CD4-positive, alpha-beta T cell (primary cell): Measurements from ENCODE around the gene CIB4. TPM values are rescaled to one million over a fixed set of nuclear protein-coding genes. Genes with fewer than 3 reads are reported as not detected.

Experiments
- ATAC-seq: fragments of 200-7000 bp; cut with Tn5 transposase; one replicate; pipeline ENCODE4 v1.10.0; 2022; ENCODE audit warnings: mild to moderate bottlenecking; ENCODE audit not compliant: poor library complexity
- CTCF ChIA-PET: fragments of 350-600 bp; sonication (Branson Sonifier 250); formaldehyde crosslinking; loops from one replicate; lab custom pipeline; 2021; ENCODE audit warnings: antibody characterized with exemption, inconsistent platforms; lab: Charles Lee
- POLR2A ChIA-PET: fragments of 350-600 bp; sonication (Branson Sonifier 250); formaldehyde crosslinking; loops from one replicate; lab custom pipeline; 2021; ENCODE audit warnings: antibody characterized with exemption, inconsistent platforms; lab: Charles Lee
- DNase-seq, 14 experiments: peaks; one replicate each; pipeline ENCODE4 v3.0.0-alpha.2; 2013 to 2020; ENCODE audit warnings: mixed read lengths in 2 of 14
- H3K27ac ChIP-seq, 2 donors: one replicate each; pipeline versions ENCODE4 v1.5.1 to v1.7.0; 2013; ENCODE audit warnings: low read length in 2 of 2, low read depth in 1 of 2, mild to moderate bottlenecking in 1 of 2
- H3K27me3 ChIP-seq, 2 experiments: 1 replicate in 1 of 2; 2 replicates in 1 of 2; pipeline versions ENCODE4 v1.6.1 to v1.7.0; 2013; ENCODE audit warnings: low read length in 2 of 2, control low read depth in 1 of 2, mild to moderate bottlenecking in 1 of 2, moderate library complexity in 1 of 2; ENCODE audit not compliant: insufficient read depth in 2 of 2, control insufficient read depth in 1 of 2
- H3K36me3 ChIP-seq: one replicate; pipeline ENCODE4 v1.6.1; 2013; ENCODE audit warnings: low read length, control low read depth; ENCODE audit not compliant: insufficient read depth
- H3K4me1 ChIP-seq: one replicate; pipeline ENCODE4 v1.6.1; 2013; ENCODE audit warnings: low read length, control low read depth; ENCODE audit not compliant: insufficient read depth
- H3K4me3 ChIP-seq: one replicate; pipeline ENCODE4 v1.5.1; 2013; ENCODE audit warnings: mild to moderate bottlenecking, low read length, moderate library complexity
- H3K9me3 ChIP-seq, 2 experiments: 1 replicate in 1 of 2; 2 replicates in 1 of 2; pipeline versions ENCODE4 v1.6.1 to v1.7.0; 2013; ENCODE audit warnings: low read length in 2 of 2, mild to moderate bottlenecking in 2 of 2, control low read depth in 1 of 2, moderate library complexity in 1 of 2; ENCODE audit not compliant: control insufficient read depth in 1 of 2, insufficient read depth in 1 of 2
- H3K27ac Mint-ChIP-seq: one replicate; pipeline ENCODE4 v1.8.0; 2020; ENCODE audit warnings: mixed read lengths
- H3K27me3 Mint-ChIP-seq: one replicate; pipeline ENCODE4 v1.8.0; 2021; ENCODE audit warnings: mixed read lengths
- H3K36me3 Mint-ChIP-seq: one replicate; pipeline ENCODE4 v1.8.0; 2021; ENCODE audit warnings: low read depth, mixed read lengths
- H3K4me1 Mint-ChIP-seq: one replicate; pipeline ENCODE4 v1.8.0; 2021; ENCODE audit warnings: low read depth, mixed read lengths
- H3K4me3 Mint-ChIP-seq: one replicate; pipeline ENCODE4 v1.8.0; 2020; ENCODE audit warnings: mild to moderate bottlenecking, mixed read lengths
- H3K9me3 Mint-ChIP-seq: one replicate; pipeline ENCODE4 v1.8.0; 2020; ENCODE audit warnings: mixed read lengths
- intact Hi-C, 2 experiments: fragments of 100-400 bp; cut with DNase I in 1 of 2; cut with micrococcal nuclease in 1 of 2; formaldehyde crosslinking; loops; one replicate each; pipeline versions ENCODE4 v1.15.1 to v1.9.0; 2023 to 2025; cut with DNase I, micrococcal nuclease
- total RNA-seq, 174 experiments: library from RNA in 2 of 174; stranded (reverse) in 2 of 174; gene quantifications; one replicate each; pipeline ENCODE4 v1.2.3 and lab custom pipeline; 2021 to 2026
- TF ChIP-seq, protein P1 (sequence below): fragments of 200-600 bp; IDR thresholded peaks from one replicate; pipeline ENCODE4 v1.8.0; 2022; ENCODE audit warnings: antibody characterized with exemption, mild to moderate bottlenecking

Gene CIB4
- total RNA-seq, 2 experiments from 2014 or later = not detected

DNA sequence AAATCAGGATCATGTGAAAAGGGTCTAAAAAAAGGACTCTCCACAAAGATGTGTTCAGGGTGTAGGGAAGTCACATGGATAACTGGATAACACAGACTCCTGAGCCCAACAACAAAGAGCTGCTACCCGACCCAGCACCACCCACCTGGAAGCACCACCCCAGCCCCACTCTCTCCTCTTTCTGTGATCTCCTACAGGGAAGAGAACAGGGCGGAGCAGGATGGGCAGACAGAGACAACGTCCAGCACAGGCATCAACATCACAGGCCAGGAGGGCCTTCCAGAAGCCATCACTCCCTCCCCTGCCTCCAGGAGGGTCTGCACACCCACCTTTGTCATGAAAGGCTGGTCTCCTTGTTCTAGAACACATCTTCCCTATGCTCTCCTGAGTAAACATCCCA, 1.3 kb upstream of the CIB4 start:
- Histone ChIP-seq H3K4me3 (no peak overlapping the region), H3K27ac (no peak overlapping the region), H3K9me3 (no peaks in the 10 kb centered on the region), H3K27me3 (peaks cover 2 to 21% of the 10 kb centered on the region in 2 experiments), H3K4me1 (no peaks in the 10 kb centered on the region), H3K36me3 (no peaks in the 10 kb centered on the region)
- TF ChIP-seq, protein P1, sequence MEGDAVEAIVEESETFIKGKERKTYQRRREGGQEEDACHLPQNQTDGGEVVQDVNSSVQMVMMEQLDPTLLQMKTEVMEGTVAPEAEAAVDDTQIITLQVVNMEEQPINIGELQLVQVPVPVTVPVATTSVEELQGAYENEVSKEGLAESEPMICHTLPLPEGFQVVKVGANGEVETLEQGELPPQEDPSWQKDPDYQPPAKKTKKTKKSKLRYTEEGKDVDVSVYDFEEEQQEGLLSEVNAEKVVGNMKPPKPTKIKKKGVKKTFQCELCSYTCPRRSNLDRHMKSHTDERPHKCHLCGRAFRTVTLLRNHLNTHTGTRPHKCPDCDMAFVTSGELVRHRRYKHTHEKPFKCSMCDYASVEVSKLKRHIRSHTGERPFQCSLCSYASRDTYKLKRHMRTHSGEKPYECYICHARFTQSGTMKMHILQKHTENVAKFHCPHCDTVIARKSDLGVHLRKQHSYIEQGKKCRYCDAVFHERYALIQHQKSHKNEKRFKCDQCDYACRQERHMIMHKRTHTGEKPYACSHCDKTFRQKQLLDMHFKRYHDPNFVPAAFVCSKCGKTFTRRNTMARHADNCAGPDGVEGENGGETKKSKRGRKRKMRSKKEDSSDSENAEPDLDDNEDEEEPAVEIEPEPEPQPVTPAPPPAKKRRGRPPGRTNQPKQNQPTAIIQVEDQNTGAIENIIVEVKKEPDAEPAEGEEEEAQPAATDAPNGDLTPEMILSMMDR = no peak
- Mint-ChIP-seq H3K4me3 (no peak overlapping the region), H3K27ac (no peak overlapping the region), H3K27me3 (peaks cover 54% of the 10 kb centered on the region), H3K36me3 (no peaks in the 10 kb centered on the region), H3K4me1 (no peaks in the 10 kb centered on the region), H3K9me3 (no peaks in the 10 kb centered on the region)
- intact Hi-C loops = no loop called here
- no peak for ATAC-seq
- DNase-seq = no peak
- ChIA-PET CTCF (no interaction called here), POLR2A (no interaction called here)

- Mint-ChIP-seq H3K4me1 (no peaks in the 10 kb centered on the region), H3K9me3 (no peaks in the 10 kb centered on the region), H3K36me3 (no peaks in the 10 kb centered on the region), H3K4me3 (no peak overlapping the region), H3K27ac (no peak overlapping the region), H3K27me3 (peaks cover 39% of the 10 kb centered on the region)
- Histone ChIP-seq H3K36me3 (no peaks in the 10 kb centered on the region), H3K27ac (no peak overlapping the region), H3K4me1 (no peaks in the 10 kb centered on the region), H3K27me3 (peaks cover under 1 to 18% of the 10 kb centered on the region in 2 experiments), H3K4me3 (no peak overlapping the region), H3K9me3 (no peaks in the 10 kb centered on the region)
- CTCF ChIA-PET = no interaction called here
- no peak for DNase-seq
- POLR2A ChIA-PET = no interaction called here
- TF ChIP-seq, protein P1 = no peak
- ATAC-seq = no peak
- intact Hi-C loops = no loop called here
These were observed 828 bp downstream of the CIB4 start for GRCh38 chr2:26640331-26640745.

DNA sequence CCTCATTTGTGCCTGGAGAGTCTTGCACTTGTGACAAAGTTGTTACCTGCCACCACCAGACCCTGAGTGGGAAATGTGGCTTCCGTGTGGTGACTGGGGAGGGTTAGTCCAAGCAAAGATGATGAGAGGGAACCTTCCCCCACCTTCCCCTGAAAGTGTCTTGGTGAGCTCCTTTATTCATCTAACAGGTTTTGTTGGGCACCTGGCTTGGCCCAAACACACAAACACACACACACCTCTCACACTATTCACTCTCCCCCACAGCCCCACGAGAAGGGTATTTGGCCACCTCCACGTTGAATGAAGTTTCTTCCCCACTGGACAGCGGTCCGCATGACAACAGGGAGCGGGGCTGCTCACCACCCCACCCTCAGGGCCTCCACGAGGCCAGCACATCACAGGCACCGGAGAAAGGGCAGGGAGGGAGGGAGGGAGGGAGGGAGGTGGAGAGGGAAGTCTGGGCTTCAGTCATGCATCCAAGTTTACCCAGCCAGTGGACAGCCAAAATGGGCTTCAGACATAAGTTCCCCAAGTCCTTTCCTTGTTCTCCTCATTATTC, 1.4 kb downstream of the CIB4 start:
- H3K4me1 Mint-ChIP-seq = no peaks in the 10 kb centered on the region
- H3K36me3 Mint-ChIP-seq = no peaks in the 10 kb centered on the region
- H3K27ac Mint-ChIP-seq = no peak overlapping the region
- H3K4me1 ChIP-seq = no peaks in the 10 kb centered on the region
- ChIA-PET CTCF (no interaction called here), POLR2A (no interaction called here)
- H3K27me3 Mint-ChIP-seq = peaks cover 34% of the 10 kb centered on the region
- no peaks in the 10 kb centered on the region for H3K9me3 Mint-ChIP-seq
- H3K36me3 ChIP-seq = no peaks in the 10 kb centered on the region
- H3K4me3 ChIP-seq = no peak overlapping the region
- H3K27me3 ChIP-seq = peaks cover 0 to 14% of the 10 kb centered on the region in 2 experiments
- intact Hi-C loops = no loop called here
- H3K9me3 ChIP-seq = no peaks in the 10 kb centered on the region
- no peak for DNase-seq
- TF ChIP-seq, protein P1 = no peak
- H3K27ac ChIP-seq = no peak overlapping the region
- H3K4me3 Mint-ChIP-seq = no peak overlapping the region
- ATAC-seq = no peak
